Activated CD8-positive, alpha-beta T cell treated with anti-CD3 and anti-CD28 coated beads for 36 hours (primary cell): ENCODE data around the gene KIF4B. TPM values are rescaled to one million over a fixed set of nuclear protein-coding genes. Genes with fewer than 3 reads are reported as not detected.
A peak's percentile ranks its signal among the peaks of the same experiment; 100 is the strongest.
"Not testable (repeated sequence)": the region's sequence is repeated elsewhere in the genome, so short reads cannot be mapped to it uniquely, and the experiment has no call there.

Source experiments
- ATAC-seq: fragments of 200-7000 bp; cut with Tn5 transposase; one replicate; pipeline ENCODE4 v1.10.0; 2021; ENCODE audit warnings: mild to moderate bottlenecking, moderate library complexity
- CTCF ChIA-PET: fragments of 350-600 bp; sonication (Branson Sonifier 250); formaldehyde crosslinking; loops from one replicate; lab custom pipeline; 2021; ENCODE audit warnings: antibody characterized with exemption; lab: Charles Lee
- POLR2A ChIA-PET: fragments of 350-600 bp; sonication (Branson Sonifier 250); formaldehyde crosslinking; loops from one replicate; lab custom pipeline; 2021; ENCODE audit warnings: antibody characterized with exemption; lab: Charles Lee
- DNase-seq: peaks from one replicate; pipeline ENCODE4 v3.0.0-alpha.2; 2020
- H3K27ac Mint-ChIP-seq: one replicate; pipeline ENCODE4 v1.8.0; 2021; ENCODE audit warnings: mild to moderate bottlenecking, mixed read lengths
- H3K27me3 Mint-ChIP-seq: one replicate; pipeline ENCODE4 v1.8.0; 2021; ENCODE audit warnings: mixed read lengths
- H3K36me3 Mint-ChIP-seq: one replicate; pipeline ENCODE4 v1.8.0; 2021; ENCODE audit warnings: low read depth, mixed read lengths
- H3K4me1 Mint-ChIP-seq: one replicate; pipeline ENCODE4 v1.8.0; 2021; ENCODE audit warnings: low read depth, mixed read lengths
- H3K4me3 Mint-ChIP-seq: one replicate; pipeline ENCODE4 v1.8.0; 2021; ENCODE audit warnings: mild to moderate bottlenecking, moderate library complexity, mixed read lengths
- H3K9me3 Mint-ChIP-seq: one replicate; pipeline ENCODE4 v1.8.0; 2021; ENCODE audit warnings: mixed read lengths
- intact Hi-C: fragments of 100-400 bp; cut with micrococcal nuclease; formaldehyde crosslinking; loops from one replicate; pipeline ENCODE4 v1.10.0; 2022
- total RNA-seq, 2 experiments: library from RNA; stranded (reverse); gene quantifications; one replicate each; pipeline ENCODE4 v1.2.3, GENCODE V29; 2021
- TF ChIP-seq, protein P1 (sequence below): fragments of 200-600 bp; IDR thresholded peaks from one replicate; pipeline ENCODE4 v1.8.0; 2022; ENCODE audit warnings: antibody characterized with exemption, mild to moderate bottlenecking

The KIF4B gene
- total RNA-seq, 2 experiments from 2014 or later, result 0.11 TPM; not detected in 1

- Mint-ChIP-seq H3K36me3 (peaks cover 24% of the 10 kb centered on the region), H3K9me3 (peaks cover 4% of the 10 kb centered on the region), H3K4me1 (no peaks in the 10 kb centered on the region), H3K4me3 (no peak overlapping the region), H3K27ac (no peak overlapping the region), H3K27me3 (no peaks in the 10 kb centered on the region)
- ATAC-seq (no peak), DNase-seq (no peak)
- ChIA-PET CTCF (interaction anchor here (1.1 kb wide), 1 partner anchor 43 kb away, joined by 3 read pairs; no protein-coding TSS in a partner anchor), POLR2A (no interaction called here)
- TF ChIP-seq, protein P1, sequence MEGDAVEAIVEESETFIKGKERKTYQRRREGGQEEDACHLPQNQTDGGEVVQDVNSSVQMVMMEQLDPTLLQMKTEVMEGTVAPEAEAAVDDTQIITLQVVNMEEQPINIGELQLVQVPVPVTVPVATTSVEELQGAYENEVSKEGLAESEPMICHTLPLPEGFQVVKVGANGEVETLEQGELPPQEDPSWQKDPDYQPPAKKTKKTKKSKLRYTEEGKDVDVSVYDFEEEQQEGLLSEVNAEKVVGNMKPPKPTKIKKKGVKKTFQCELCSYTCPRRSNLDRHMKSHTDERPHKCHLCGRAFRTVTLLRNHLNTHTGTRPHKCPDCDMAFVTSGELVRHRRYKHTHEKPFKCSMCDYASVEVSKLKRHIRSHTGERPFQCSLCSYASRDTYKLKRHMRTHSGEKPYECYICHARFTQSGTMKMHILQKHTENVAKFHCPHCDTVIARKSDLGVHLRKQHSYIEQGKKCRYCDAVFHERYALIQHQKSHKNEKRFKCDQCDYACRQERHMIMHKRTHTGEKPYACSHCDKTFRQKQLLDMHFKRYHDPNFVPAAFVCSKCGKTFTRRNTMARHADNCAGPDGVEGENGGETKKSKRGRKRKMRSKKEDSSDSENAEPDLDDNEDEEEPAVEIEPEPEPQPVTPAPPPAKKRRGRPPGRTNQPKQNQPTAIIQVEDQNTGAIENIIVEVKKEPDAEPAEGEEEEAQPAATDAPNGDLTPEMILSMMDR, result no peak
- intact Hi-C loops, result no loop called here
Measured at GRCh38 chr5:154970759-154971158, 42.8 kb upstream of the KIF4B start.

DNA sequence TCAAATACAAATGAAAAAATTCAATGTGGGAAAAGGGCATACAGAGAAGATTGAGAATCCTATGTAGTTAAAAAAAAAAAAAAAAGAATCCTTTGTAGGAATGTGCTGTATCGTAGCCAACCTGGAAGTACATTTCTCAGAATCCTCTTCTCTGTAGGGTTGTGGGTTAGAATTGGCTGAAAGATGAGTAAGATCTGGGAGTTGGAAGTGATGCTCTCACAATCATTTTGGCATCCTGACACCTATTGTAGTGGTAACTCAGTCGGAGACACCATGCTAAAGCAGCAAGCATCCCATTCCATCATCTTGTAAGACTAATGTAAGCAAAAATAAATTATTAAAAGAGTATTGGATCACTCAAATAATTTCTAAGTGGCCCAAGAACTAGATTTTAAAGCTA is 42.1 kb upstream of the KIF4B start:
- Mint-ChIP-seq H3K36me3 (peaks cover 26% of the 10 kb centered on the region), H3K9me3 (peaks cover 8% of the 10 kb centered on the region), H3K4me3 (no peak overlapping the region), H3K27ac (no peak overlapping the region), H3K4me1 (no peaks in the 10 kb centered on the region), H3K27me3 (no peaks in the 10 kb centered on the region)
- intact Hi-C loops, result no loop called here
- TF ChIP-seq, protein P1, result no peak
- no peak for DNase-seq
- ATAC-seq, result no peak
- ChIA-PET CTCF (interaction anchor here (1.1 to 2.9 kb wide), 3 partner anchors 13 to 43 kb away, joined by 3 to 16 read pairs (median 4); no protein-coding TSS in a partner anchor), POLR2A (no interaction called here)

DNA sequence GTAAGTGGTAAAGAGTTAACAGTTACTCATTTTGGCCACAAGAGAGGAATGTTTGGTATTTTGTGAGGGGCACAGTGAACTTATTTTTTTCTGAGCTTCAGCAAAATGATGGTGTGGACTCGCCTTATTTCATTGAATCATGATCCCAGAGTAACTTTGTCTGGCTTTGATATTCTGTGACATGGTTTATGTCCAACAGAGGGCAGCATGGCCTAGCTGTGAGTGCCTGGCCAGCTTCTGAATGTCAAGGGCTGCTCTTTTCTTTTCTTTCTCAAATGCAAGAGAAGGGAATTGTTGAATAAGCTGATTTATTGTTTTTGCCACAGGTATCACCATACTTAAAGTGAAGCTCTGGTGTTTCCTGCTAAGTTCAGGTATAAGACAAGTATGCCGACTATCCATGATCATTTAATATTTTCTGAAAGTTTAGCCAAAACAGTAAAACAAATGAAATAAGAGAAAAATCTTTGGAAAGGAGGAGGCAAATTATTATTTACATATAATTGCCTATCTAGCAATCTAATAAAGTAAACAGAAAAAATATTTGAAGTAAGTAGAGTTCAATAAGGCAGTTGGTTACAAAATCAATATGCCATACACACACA is 41.0 kb upstream of the KIF4B start:
- intact Hi-C loops, result no loop called here
- CTCF ChIA-PET, result interaction anchor here (1.0 to 2.9 kb wide), 5 partner anchors 12 to 175 kb away, joined by 3 to 16 read pairs (median 4); no protein-coding TSS in a partner anchor
- peaks cover 2% of the 10 kb centered on the region for H3K4me1 Mint-ChIP-seq
- H3K27ac Mint-ChIP-seq, result no peak overlapping the region
- no peak overlapping the region for H3K4me3 Mint-ChIP-seq
- TF ChIP-seq, protein P1, result peak; percentile 30
- POLR2A ChIA-PET, result no interaction called here
- peaks cover 8% of the 10 kb centered on the region for H3K9me3 Mint-ChIP-seq
- ATAC-seq (no peak), DNase-seq (peak; percentile 22)
- H3K27me3 Mint-ChIP-seq, result no peaks in the 10 kb centered on the region
- H3K36me3 Mint-ChIP-seq, result peaks cover 21% of the 10 kb centered on the region

DNA sequence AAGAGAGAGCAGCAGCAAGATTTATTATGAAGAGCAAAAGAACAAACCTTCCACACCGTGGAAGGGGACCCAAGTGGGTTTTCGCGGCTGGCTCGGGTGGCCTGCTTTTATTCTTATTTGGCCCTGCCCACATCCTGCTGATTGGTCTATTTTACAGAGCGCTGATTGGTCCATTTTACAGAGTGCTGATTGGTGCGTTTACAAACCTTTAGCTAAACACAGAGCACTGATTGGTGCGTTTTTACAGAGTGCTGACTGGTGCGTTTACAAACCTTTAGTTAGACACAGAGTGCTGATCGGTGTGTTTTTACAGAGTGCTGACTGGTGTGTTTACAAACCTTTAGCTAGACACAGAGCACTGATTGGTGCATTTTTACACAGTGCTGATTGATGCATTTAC is 37.5 kb upstream of the KIF4B start:
- CTCF ChIA-PET, result interaction anchor here (0.9 kb wide), 1 partner anchor 28 kb away, joined by 3 read pairs; no protein-coding TSS in a partner anchor

GRCh38 chr5:154977409-154977808 is 36.1 kb upstream of the KIF4B start:
- ChIA-PET POLR2A (no interaction called here), CTCF (no interaction called here)
- DNase-seq, result no peak
- Mint-ChIP-seq H3K27ac (no peak overlapping the region), H3K9me3 (peaks cover 8% of the 10 kb centered on the region), H3K27me3 (no peaks in the 10 kb centered on the region), H3K4me1 (peaks cover 2% of the 10 kb centered on the region), H3K36me3 (peaks cover 11% of the 10 kb centered on the region), H3K4me3 (no peak overlapping the region)
- TF ChIP-seq, protein P1, result no peak
- intact Hi-C loops, result no loop called here
- no peak for ATAC-seq

More for the DNA sequence above, 37.5 kb upstream of the KIF4B start:
- POLR2A ChIA-PET, H3K27ac Mint-ChIP-seq, H3K27me3 Mint-ChIP-seq, H3K4me3 Mint-ChIP-seq, DNase-seq, ATAC-seq, H3K9me3 Mint-ChIP-seq, intact Hi-C loops, H3K4me1 Mint-ChIP-seq: not testable (repeated sequence)
- H3K36me3 Mint-ChIP-seq, result peaks cover 11% of the 10 kb centered on the region

- CTCF ChIA-PET, result not testable (repeated sequence)
Measured at GRCh38 chr5:154978294-154978693, 35.3 kb upstream of the KIF4B start.

More at GRCh38 chr5:154978294-154978693, 35.3 kb upstream of the KIF4B start:
- H3K4me1 Mint-ChIP-seq, ATAC-seq, H3K27me3 Mint-ChIP-seq, H3K27ac Mint-ChIP-seq, POLR2A ChIA-PET, intact Hi-C loops, H3K4me3 Mint-ChIP-seq, H3K9me3 Mint-ChIP-seq, DNase-seq: not testable (repeated sequence)
- peaks cover 11% of the 10 kb centered on the region for H3K36me3 Mint-ChIP-seq
